Subcutaneous adipose tissue (tissue), 4 donors: ENCODE data around the gene CNOT6. TPM values are rescaled to one million over a fixed set of nuclear protein-coding genes. Genes with fewer than 3 reads are reported as not detected.

Source experiments
- CTCF ChIP-seq: fragments of 450-650 bp; IDR thresholded peaks from one replicate; pipeline ENCODE4 v1.5.1; 2016; ENCODE audit warnings: low read depth, mild to moderate bottlenecking, control low read depth, antibody characterized with exemption, moderate library complexity
- small RNA-seq: library from RNA; depleted of rRNA; stranded (forward); fragments of <200 nt; gene quantifications from one replicate; pipeline ENCODE3, GENCODE V24; 2016
- total RNA-seq, 4 donors: library from RNA; depleted of rRNA; stranded (reverse); fragments of >200 nt; gene quantifications; one replicate each; pipeline ENCODE4 v1.1.0, GENCODE V29; 2016

CNOT6 gene
- total RNA-seq, 4 donors from 2014 or later: 9.7 to 19.9 (median 11.0) TPM

GRCh38 chr5:180623844-180624243 is 129.7 kb downstream of the CNOT6 start:
- no peak for TF ChIP-seq CTCF

- TF ChIP-seq CTCF: no peak
Measured at GRCh38 chr5:180624587-180624986, 130.4 kb downstream of the CNOT6 start.

GRCh38 chr5:180625125-180625790 is 131.1 kb downstream of the CNOT6 start:
- no peak for TF ChIP-seq CTCF

- TF ChIP-seq CTCF: no peak
Measured at GRCh38 chr5:180625791-180626660, 131.8 kb downstream of the CNOT6 start.

GRCh38 chr5:180626661-180627385 is 132.6 kb downstream of the CNOT6 start:
- no peak for TF ChIP-seq CTCF

- no peak for TF ChIP-seq CTCF
Measured at GRCh38 chr5:180627386-180628120, 133.4 kb downstream of the CNOT6 start.

Small RNA genes within 50 kb of the gene (small RNA-seq; reads per million reads assigned to genes)
- gene RNU6-525P: not detected

Other genes with a start within 250 kb of the CNOT6 start
- 10 to 100 TPM; 23.7 to 34.7 (median 25.7) TPM for gene MAPK9, start 202.3 kb upstream of the CNOT6 start, total RNA-seq
- 10 to 100 TPM; 27.3 to 46.0 (median 42.1) TPM for gene GFPT2, start 141.0 kb upstream of the CNOT6 start, total RNA-seq
- not detected for gene SCGB3A1, start 97.1 kb downstream of the CNOT6 start, total RNA-seq
- 10 to 100 TPM in 2 of 4 donors, 1 to 10 TPM in 2; 3.1 to 47.5 (median 8.0) TPM for gene FLT4, start 155.2 kb downstream of the CNOT6 start, total RNA-seq
- not detected for gene OR2Y1, start 245.7 kb downstream of the CNOT6 start, total RNA-seq